WTC11 (cell line): ENCODE results near the gene NTRK3.

Source experiments
- ATF3 ChIP-seq: sonication (generic); formaldehyde crosslinking; conservative IDR thresholded peaks from 2 replicates; pipeline ENCODE4 v1.8.1; 2022; ENCODE audit warnings: mild to moderate bottlenecking, missing genetic modification reagents
- CTCF ChIP-seq: fragments of 200-600 bp; IDR thresholded peaks from 2 replicates; pipeline ENCODE4 v1.8.0; 2022; ENCODE audit warnings: antibody characterized with exemption
- E2F4 ChIP-seq: sonication (generic); formaldehyde crosslinking; IDR thresholded peaks from 2 replicates; pipeline ENCODE4 v1.8.1; 2022; ENCODE audit warnings: low read depth, mild to moderate bottlenecking, moderate library complexity, missing genetic modification reagents, borderline replicate concordance
- FOXJ3 ChIP-seq: sonication (generic); formaldehyde crosslinking; IDR thresholded peaks from 2 replicates; pipeline ENCODE4 v1.9.0; 2021; ENCODE audit warnings: missing genetic modification reagents, mild to moderate bottlenecking, borderline replicate concordance
- JUN ChIP-seq: sonication (generic); formaldehyde crosslinking; IDR thresholded peaks from 2 replicates; pipeline ENCODE4 v1.8.0; 2023; ENCODE audit warnings: mild to moderate bottlenecking, missing genetic modification reagents
- ZBTB21 ChIP-seq: sonication (generic); formaldehyde crosslinking; IDR thresholded peaks from 2 replicates; pipeline ENCODE4 v1.8.1; 2023; ENCODE audit warnings: mild to moderate bottlenecking, missing genetic modification reagents, borderline replicate concordance

- TF ChIP-seq ZBTB21: no peak
- TF ChIP-seq CTCF: no peak
- TF ChIP-seq FOXJ3 (CRISPR knock-in tag): no peak
- no peak for TF ChIP-seq ATF3
- TF ChIP-seq E2F4: no peak
- no peak for TF ChIP-seq JUN (CRISPR knock-in tag)
Measured at GRCh38 chr15:88272421-88272820, 15.9 kb upstream of the NTRK3 start.
